Endothelial cell of umbilical vein (primary cell): ENCODE results near the gene YY1. TPM values are rescaled to one million over a fixed set of nuclear protein-coding genes. Genes with fewer than 3 reads are reported as not detected.

Experiments
- BruUV-seq: library from RNA; stranded (reverse); fragments of 400-500 nt; replicated peaks from 2 replicates; lab custom pipeline; 2021; lab: Mats Ljungman, UMichigan
- CTCF ChIA-PET: fragments of 300-600, 350-600 bp; sonication (Branson Sonifier 250); formaldehyde crosslinking; loops from one replicate; lab custom pipeline; 2021; ENCODE audit warnings: antibody characterized with exemption, inconsistent platforms; lab: Charles Lee
- POLR2A ChIA-PET: fragments of 300-600, 350-600 bp; sonication (Branson Sonifier 250); formaldehyde crosslinking; loops from one replicate; lab custom pipeline; 2021; ENCODE audit warnings: antibody characterized with exemption, inconsistent platforms; lab: Charles Lee
- DNase-seq: peaks from one replicate; pipeline ENCODE4 v3.0.0-alpha.2; 2011; ENCODE audit warnings: low read depth, low spot score
- FAIRE-seq: peaks from 2 replicates; lab custom pipeline; 2011; peaks lifted over from hg19 to GRCh38; lab: Jason Lieb, UNC
- H2AFZ ChIP-seq: 2 replicates; pipeline ENCODE4 v1.6.0; 2012; ENCODE audit warnings: low read depth, low read length, control low read depth, inconsistent platforms
- H3K27ac ChIP-seq: 2 replicates; pipeline ENCODE4 v1.5.1; 2011; ENCODE audit warnings: low read depth, mild to moderate bottlenecking, control low read depth, low read length, moderate library complexity; ENCODE audit not compliant: insufficient read depth
- H3K27me3 ChIP-seq, 2 experiments: 2 replicates each; pipeline versions ENCODE4 v1.6.0 to v1.6.1; 2011; ENCODE audit warnings: low read length in 2 of 2, mixed read lengths in 1 of 2; ENCODE audit not compliant: control insufficient read depth in 2 of 2, insufficient read depth in 2 of 2
- H3K36me3 ChIP-seq, 2 experiments: 2 replicates in 1 of 2; 3 replicates in 1 of 2; pipeline ENCODE4 v1.5.1; 2011; ENCODE audit warnings: low read length in 2 of 2, mild to moderate bottlenecking in 1 of 2, moderate library complexity in 1 of 2; ENCODE audit not compliant: control insufficient read depth in 2 of 2, insufficient read depth in 2 of 2; ENCODE audit errors: extremely low read depth in 1 of 2
- H3K4me1 ChIP-seq: 3 replicates; pipeline ENCODE4 v1.5.1; 2011; ENCODE audit warnings: mild to moderate bottlenecking, low read length; ENCODE audit not compliant: control insufficient read depth, insufficient read depth; ENCODE audit errors: extremely low read depth
- H3K4me2 ChIP-seq: 2 replicates; pipeline ENCODE4 v1.6.1; 2011; ENCODE audit warnings: low read length, control low read depth, mixed read lengths; ENCODE audit not compliant: insufficient read depth
- H3K4me3 ChIP-seq, 3 experiments: fragments of 200-600 bp in 1 of 3; sonication (generic), shearing (Covaris generic) in 1 of 3; replicated peaks in 1 of 3; 2 replicates each; pipeline ENCODE4 v1.5.1; 2011 to 2016; ENCODE audit warnings: control low read depth in 3 of 3, low read length in 3 of 3, mild to moderate bottlenecking in 2 of 3, inconsistent platforms in 1 of 3, low read depth in 1 of 3, moderate library complexity in 1 of 3; ENCODE audit not compliant: insufficient read depth in 1 of 3
- H3K79me2 ChIP-seq: 2 replicates; pipeline ENCODE4 v1.6.0; 2012; ENCODE audit warnings: low read length, inconsistent platforms; ENCODE audit not compliant: control insufficient read depth, insufficient read depth
- H3K9ac ChIP-seq: replicated peaks from 2 replicates; pipeline ENCODE3; 2011; ENCODE audit warnings: low read length, control low read depth; ENCODE audit not compliant: insufficient read depth; ENCODE audit errors: extremely low read depth
- H3K9me1 ChIP-seq: replicated peaks from 3 replicates; pipeline ENCODE4 v1.6.0; 2011; ENCODE audit warnings: mild to moderate bottlenecking, low read length; ENCODE audit not compliant: control insufficient read depth, insufficient read depth; ENCODE audit errors: extremely low read depth
- H3K9me3 ChIP-seq: replicated peaks from 2 replicates; pipeline ENCODE4 v1.5.1; 2012; ENCODE audit warnings: low read length, inconsistent platforms; ENCODE audit not compliant: control insufficient read depth, insufficient read depth
- H4K20me1 ChIP-seq: replicated peaks from 2 replicates; pipeline ENCODE3; 2011; ENCODE audit warnings: mild to moderate bottlenecking, low read length; ENCODE audit not compliant: control insufficient read depth, insufficient read depth; ENCODE audit errors: extremely low read depth
- EZH2 ChIP-seq: IDR thresholded peaks from 2 replicates; pipeline ENCODE4 v1.6.1; 2012; ENCODE audit warnings: borderline replicate concordance, low read depth, mild to moderate bottlenecking, moderate library complexity, low read length, inconsistent platforms; ENCODE audit not compliant: severe bottlenecking
- FOS ChIP-seq: IDR thresholded peaks from 2 replicates; pipeline ENCODE4 v1.6.1; 2011; ENCODE audit warnings: mild to moderate bottlenecking, low read length, moderate library complexity, borderline replicate concordance; ENCODE audit not compliant: insufficient read depth
- GATA2 ChIP-seq: IDR thresholded peaks from 2 replicates; pipeline ENCODE4 v1.7.0; 2011; ENCODE audit warnings: low read depth, mild to moderate bottlenecking, moderate library complexity, mixed read lengths, low read length; ENCODE audit not compliant: insufficient read length, insufficient read depth
- MYC ChIP-seq: IDR thresholded peaks from one replicate; pipeline ENCODE4 v1.6.1; 2011; ENCODE audit warnings: mild to moderate bottlenecking, low read depth, low read length
- POLR2A ChIP-seq: IDR thresholded peaks from 2 replicates; pipeline ENCODE4 v1.6.1; 2012; ENCODE audit warnings: low read depth, mild to moderate bottlenecking, control low read depth, low read length
- POLR2AphosphoS5 ChIP-seq: IDR thresholded peaks from 2 replicates; pipeline ENCODE4 v1.6.1; 2012; ENCODE audit warnings: low read depth, mild to moderate bottlenecking, control low read depth, low read length, moderate library complexity; ENCODE audit not compliant: insufficient read depth
- dilution Hi-C: fragments of 300-500 bp; cut with MboI; formaldehyde crosslinking; loops from one replicate; pipeline ENCODE4 v1.15.0; 2019; ENCODE audit warnings: low sequenced_read_pairs; ENCODE audit not compliant: extremely low pct_ligation_motif_present
- intact Hi-C: fragments of 100-400 bp; cut with micrococcal nuclease; formaldehyde crosslinking; loops from one replicate; pipeline ENCODE4 v1.10.0; 2022
- polyA plus RNA-seq, 4 experiments: library from polyadenylated mRNA; depleted of rRNA in 3 of 4; stranded (reverse) in 3 of 4; unstranded in 1 of 4; fragments of >200 nt; gene quantifications; 2 replicates each; pipeline versions ENCODE4 v1.2.1 to v1.2.3, GENCODE V29; 2011 to 2012; ENCODE audit warnings: missing spikeins in 1 of 4
- total RNA-seq: library from RNA; stranded (reverse); gene quantifications from 2 replicates; pipeline ENCODE4 v1.2.3, GENCODE V29; 2021
- TF ChIP-seq, protein P1 (sequence below): IDR thresholded peaks from 2 replicates; pipeline ENCODE4 v1.6.1; 2011; ENCODE audit not compliant: insufficient read depth, insufficient read length

Gene YY1
- total and polyA plus RNA-seq, 2 donors (not counting 3 experiments of a cell fraction or from before 2014, with no cell fraction given): 23.5 to 78.6 TPM

- H3K9me3 ChIP-seq: no peaks in the 10 kb centered on the region
- H3K79me2 ChIP-seq: no peaks in the 10 kb centered on the region
- POLR2A ChIA-PET: no interaction called here
- CTCF ChIA-PET: interaction anchor here (0.9 to 3.6 kb wide), 2 partner anchors 9 to 10 kb away, joined by 3 to 13 read pairs; no protein-coding TSS in a partner anchor
- TF ChIP-seq, protein P1, sequence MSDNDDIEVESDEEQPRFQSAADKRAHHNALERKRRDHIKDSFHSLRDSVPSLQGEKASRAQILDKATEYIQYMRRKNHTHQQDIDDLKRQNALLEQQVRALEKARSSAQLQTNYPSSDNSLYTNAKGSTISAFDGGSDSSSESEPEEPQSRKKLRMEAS: no peak
- TF ChIP-seq EZH2 (no peak), MYC (no peak), GATA2 (no peak), POLR2AphosphoS5 (no peak), FOS (no peak), POLR2A (no peak)
- no peak overlapping the region for H3K4me2 ChIP-seq
- no peak overlapping the region for H3K27ac ChIP-seq
- no peaks in the 10 kb centered on the region for H3K36me3 ChIP-seq
- H4K20me1 ChIP-seq: no peaks in the 10 kb centered on the region
- intact Hi-C loops (no loop called here), dilution Hi-C loops (no loop called here)
- BruUV-seq: no TSS peak
- DNase-seq (no peak), FAIRE-seq (no peak)
- H2AFZ ChIP-seq: no peak overlapping the region
- no peaks in the 10 kb centered on the region for H3K9me1 ChIP-seq
- H3K4me1 ChIP-seq: no peaks in the 10 kb centered on the region
- no peak overlapping the region for H3K4me3 ChIP-seq
- peaks cover 2 to 4% of the 10 kb centered on the region in 2 experiments for H3K27me3 ChIP-seq
- H3K9ac ChIP-seq: no peak overlapping the region
Measured at GRCh38 chr14:100203146-100203545, 35.8 kb upstream of the YY1 start.
